COLO829 (cell line): ENCODE results near the gene FER.
A peak's percentile ranks its signal among the peaks of the same experiment; 100 is the strongest.
"Not testable (repeated sequence)": the region's sequence is repeated elsewhere in the genome, so short reads cannot be mapped to it uniquely, and the experiment has no call there.

ENCODE experiments used
- DNase-seq: peaks from one replicate; pipeline ENCODE4 v3.0.0; 2012; ENCODE audit warnings: low spot score

FER gene

GRCh38 chr5:108747111-108747773, 455 bp upstream of the FER start:
- no peak for DNase-seq

- peak; percentile 72 for DNase-seq
These were observed 867 bp downstream of the FER start for GRCh38 chr5:108748401-108749127.

- DNase-seq = no peak
These were observed 1.6 kb downstream of the FER start for GRCh38 chr5:108749128-108749861.

- no peak for DNase-seq
These were observed 5.6 kb downstream of the FER start for GRCh38 chr5:108753331-108753730.

GRCh38 chr5:108753877-108754276, 6.2 kb downstream of the FER start:
- no peak for DNase-seq

- DNase-seq = no peak
These were observed 12.8 kb downstream of the FER start for GRCh38 chr5:108760512-108760911.

GRCh38 chr5:108762660-108763059, 15.0 kb downstream of the FER start:
- DNase-seq = no peak

GRCh38 chr5:108763222-108763916, 15.7 kb downstream of the FER start:
- no peak for DNase-seq

- no peak for DNase-seq
These were observed 17.9 kb downstream of the FER start for GRCh38 chr5:108765647-108766046.

- not testable (repeated sequence) for DNase-seq
These were observed 19.2 kb downstream of the FER start for GRCh38 chr5:108766916-108767315.

GRCh38 chr5:108769352-108769751, 21.7 kb downstream of the FER start:
- no peak for DNase-seq

- DNase-seq = no peak
These were observed 24.9 kb downstream of the FER start for GRCh38 chr5:108772626-108773025.

- no peak for DNase-seq
These were observed 25.6 kb downstream of the FER start for GRCh38 chr5:108773330-108773729.

- DNase-seq = not testable (repeated sequence)
These were observed 26.4 kb downstream of the FER start for GRCh38 chr5:108774079-108774478.

GRCh38 chr5:108777582-108777981, 29.9 kb downstream of the FER start:
- DNase-seq = not testable (repeated sequence)

GRCh38 chr5:108784577-108784976, 36.9 kb downstream of the FER start:
- DNase-seq = not testable (repeated sequence)

GRCh38 chr5:108786806-108787483, 39.2 kb downstream of the FER start:
- DNase-seq = no peak

- no peak for DNase-seq
These were observed 40.4 kb downstream of the FER start for GRCh38 chr5:108788142-108788541.

GRCh38 chr5:108793207-108793606, 45.5 kb downstream of the FER start:
- no peak for DNase-seq

- DNase-seq = not testable (repeated sequence)
These were observed 46.7 kb downstream of the FER start for GRCh38 chr5:108794349-108794748.

- no peak for DNase-seq
These were observed 49.7 kb downstream of the FER start for GRCh38 chr5:108797396-108797795.

GRCh38 chr5:108797986-108798385, 50.3 kb downstream of the FER start:
- no peak for DNase-seq
